Osteoblast (primary cell): ENCODE data around the gene PODNL1. TPM values are rescaled to one million over a fixed set of nuclear protein-coding genes. Genes with fewer than 3 reads are reported as not detected.

Source experiments
- DNase-seq: peaks from one replicate; pipeline ENCODE4 v3.0.0; 2011; ENCODE audit warnings: low spot score, mixed read lengths; ENCODE audit not compliant: insufficient read length; ENCODE audit errors: missing footprints
- H2AFZ ChIP-seq: 2 replicates; pipeline ENCODE4 v1.6.0; 2011; ENCODE audit warnings: mild to moderate bottlenecking, low read length
- H3K27ac ChIP-seq: 2 replicates; pipeline ENCODE4 v1.5.1; 2011; ENCODE audit warnings: mild to moderate bottlenecking, low read depth, low read length, moderate library complexity
- H3K27me3 ChIP-seq: 2 replicates; pipeline ENCODE4 v1.6.0; 2012; ENCODE audit warnings: mild to moderate bottlenecking, control low read depth, inconsistent platforms, low read length, moderate library complexity; ENCODE audit not compliant: insufficient read depth
- H3K36me3 ChIP-seq: 2 replicates; pipeline ENCODE4 v1.5.1; 2011; ENCODE audit warnings: mild to moderate bottlenecking, low read length, control low read depth, moderate library complexity; ENCODE audit not compliant: insufficient read depth
- H3K4me1 ChIP-seq: 2 replicates; pipeline ENCODE4 v1.5.1; 2011; ENCODE audit warnings: mild to moderate bottlenecking, low read length, control low read depth, moderate library complexity; ENCODE audit not compliant: insufficient read depth
- H3K4me2 ChIP-seq: 2 replicates; pipeline ENCODE4 v1.6.0; 2011; ENCODE audit warnings: mild to moderate bottlenecking, low read length; ENCODE audit not compliant: insufficient read depth
- H3K4me3 ChIP-seq: fragments of 200-600 bp; sonication (generic); 3 replicates; pipeline ENCODE4 v1.5.1; 2012; ENCODE audit warnings: mild to moderate bottlenecking, low read length, inconsistent platforms; ENCODE audit not compliant: insufficient read depth
- H3K79me2 ChIP-seq: 2 replicates; pipeline ENCODE4 v1.6.0; 2012; ENCODE audit warnings: mild to moderate bottlenecking, low read length, control low read depth, inconsistent platforms; ENCODE audit not compliant: insufficient read depth
- H3K9me3 ChIP-seq: 2 replicates; pipeline ENCODE4 v1.5.1; 2011; ENCODE audit warnings: low read depth, low read length, control low read depth
- H4K20me1 ChIP-seq: 2 replicates; pipeline ENCODE4 v1.6.0; 2012; ENCODE audit warnings: mild to moderate bottlenecking, low read length, control low read depth; ENCODE audit not compliant: insufficient read depth
- CTCF ChIP-seq: IDR thresholded peaks from 2 replicates; pipeline ENCODE4 v1.5.1; 2011; ENCODE audit warnings: mild to moderate bottlenecking, low read depth, low read length, moderate library complexity; ENCODE audit errors: extremely low read depth
- total RNA-seq: library from RNA; depleted of rRNA; stranded (reverse); fragments of >200 nt; gene quantifications from 2 replicates; pipeline ENCODE4 v1.2.3, GENCODE V29; 2012

PODNL1 gene
- total RNA-seq, 1 donor, result 4.0 TPM

GRCh38 chr19:13890136-13890535, 48.1 kb downstream of the PODNL1 start:
- H3K4me3 ChIP-seq, result no peak overlapping the region
- no peak overlapping the region for H3K27ac ChIP-seq
- no peaks in the 10 kb centered on the region for H3K36me3 ChIP-seq
- no peaks in the 10 kb centered on the region for H3K27me3 ChIP-seq
- TF ChIP-seq CTCF, result no peak
- H2AFZ ChIP-seq, result no peak overlapping the region
- H3K4me1 ChIP-seq, result peaks cover 7% of the 10 kb centered on the region
- no peak for DNase-seq
- no peaks in the 10 kb centered on the region for H3K79me2 ChIP-seq
- H3K9me3 ChIP-seq, result no peaks in the 10 kb centered on the region
- no peak overlapping the region for H3K4me2 ChIP-seq
- no peaks in the 10 kb centered on the region for H4K20me1 ChIP-seq

- no peak overlapping the region for H3K27ac ChIP-seq
- no peak overlapping the region for H3K4me2 ChIP-seq
- H4K20me1 ChIP-seq, result no peaks in the 10 kb centered on the region
- DNase-seq, result peak; percentile 49
- H3K27me3 ChIP-seq, result no peaks in the 10 kb centered on the region
- no peak for TF ChIP-seq CTCF
- no peak overlapping the region for H2AFZ ChIP-seq
- H3K9me3 ChIP-seq, result no peaks in the 10 kb centered on the region
- H3K36me3 ChIP-seq, result no peaks in the 10 kb centered on the region
- H3K4me3 ChIP-seq, result no peak overlapping the region
- H3K79me2 ChIP-seq, result no peaks in the 10 kb centered on the region
- peaks cover 7% of the 10 kb centered on the region for H3K4me1 ChIP-seq
Observed at GRCh38 chr19:13888281-13888680, 49.9 kb downstream of the PODNL1 start.

GRCh38 chr19:13887517-13887916, 50.7 kb downstream of the PODNL1 start:
- Histone ChIP-seq H3K27ac (no peak overlapping the region), H3K27me3 (no peaks in the 10 kb centered on the region), H3K79me2 (no peaks in the 10 kb centered on the region), H3K9me3 (no peaks in the 10 kb centered on the region), H3K4me3 (no peak overlapping the region), H3K36me3 (no peaks in the 10 kb centered on the region), H3K4me2 (peak overlapping the region; percentile 39), H2AFZ (peak overlapping the region; percentile 46), H4K20me1 (no peaks in the 10 kb centered on the region), H3K4me1 (peaks cover 7% of the 10 kb centered on the region)
- peak; percentile 93 for DNase-seq
- no peak for TF ChIP-seq CTCF

GRCh38 chr19:13887018-13887436, 51.2 kb downstream of the PODNL1 start:
- Histone ChIP-seq H3K4me3 (no peak overlapping the region), H2AFZ (peak overlapping the region; percentile 46), H3K27ac (no peak overlapping the region), H3K36me3 (no peaks in the 10 kb centered on the region), H3K9me3 (no peaks in the 10 kb centered on the region), H3K27me3 (no peaks in the 10 kb centered on the region), H3K4me1 (peaks cover 9% of the 10 kb centered on the region), H4K20me1 (no peaks in the 10 kb centered on the region), H3K79me2 (no peaks in the 10 kb centered on the region), H3K4me2 (peak overlapping the region; percentile 39)
- peak; percentile 68 for DNase-seq
- TF ChIP-seq CTCF, result no peak
